NCI-H1436 treated with DMSO at 0.1 percent for 48 hours (cell line): Measurements from ENCODE around the gene UEVLD.

Experiments
- DNase-seq: peaks from one replicate; lab custom pipeline; 2025; lab: John Stamatoyannopoulos, UW

The UEVLD gene

GRCh38 chr11:18581825-18582224 lies 6.7 kb downstream of the UEVLD start:
- no peak for DNase-seq

GRCh38 chr11:18580113-18580766 lies 8.3 kb downstream of the UEVLD start:
- no peak for DNase-seq

DNA sequence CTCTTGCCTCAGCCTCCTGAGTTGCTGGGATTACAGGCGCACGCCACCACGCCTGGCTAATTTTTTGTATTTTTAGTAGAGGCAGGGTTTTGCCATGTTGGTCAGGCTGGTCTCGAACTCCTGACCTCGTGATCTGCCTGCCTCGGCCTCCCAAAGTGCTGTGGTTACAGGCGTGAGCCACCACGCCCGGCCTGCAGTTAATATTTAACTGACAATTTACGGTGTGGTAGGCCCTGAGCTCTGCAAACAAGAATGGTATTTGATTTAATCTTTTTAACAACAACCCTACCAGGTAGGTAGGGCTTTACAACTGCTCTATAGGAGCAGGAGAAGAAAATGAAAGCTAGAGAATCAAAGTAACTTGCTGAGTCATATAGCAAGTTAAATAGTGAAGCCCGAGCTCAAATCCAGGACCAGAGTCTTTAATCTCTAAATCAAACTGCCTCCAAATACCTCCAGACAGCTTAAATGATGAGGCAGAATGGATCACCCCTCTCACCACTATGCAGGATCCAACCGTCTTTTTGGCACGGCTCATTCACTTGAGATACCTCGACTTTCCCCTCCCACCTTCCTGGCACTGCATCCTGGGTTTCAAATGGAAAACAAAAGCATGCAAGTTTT lies 9.4 kb downstream of the UEVLD start:
- no peak for DNase-seq

- DNase-seq = no peak
Measured at GRCh38 chr11:18575361-18575760, 13.2 kb downstream of the UEVLD start.

GRCh38 chr11:18567081-18567480 lies 21.5 kb downstream of the UEVLD start:
- DNase-seq = no peak

DNA sequence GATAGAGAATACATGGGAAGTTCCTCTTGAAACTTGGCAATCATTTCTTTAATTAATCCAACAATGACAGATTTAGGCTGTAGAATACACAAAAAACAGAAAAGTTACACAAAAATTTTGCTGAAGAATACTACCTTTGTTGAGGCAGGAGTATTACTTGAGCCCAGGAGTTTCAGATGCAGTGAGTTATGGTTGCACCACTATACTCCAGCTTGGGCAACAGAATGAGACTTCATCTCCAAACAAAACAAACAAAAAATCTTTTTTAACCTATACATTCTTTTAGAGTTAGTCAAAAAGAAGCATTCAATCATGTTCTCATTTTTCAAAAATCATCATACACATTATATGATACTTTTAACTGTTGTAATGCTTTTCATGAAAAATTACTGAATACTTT lies 22.1 kb downstream of the UEVLD start:
- DNase-seq = no peak

- DNase-seq = no peak
Measured at GRCh38 chr11:18564149-18564548, 24.4 kb downstream of the UEVLD start.

DNA sequence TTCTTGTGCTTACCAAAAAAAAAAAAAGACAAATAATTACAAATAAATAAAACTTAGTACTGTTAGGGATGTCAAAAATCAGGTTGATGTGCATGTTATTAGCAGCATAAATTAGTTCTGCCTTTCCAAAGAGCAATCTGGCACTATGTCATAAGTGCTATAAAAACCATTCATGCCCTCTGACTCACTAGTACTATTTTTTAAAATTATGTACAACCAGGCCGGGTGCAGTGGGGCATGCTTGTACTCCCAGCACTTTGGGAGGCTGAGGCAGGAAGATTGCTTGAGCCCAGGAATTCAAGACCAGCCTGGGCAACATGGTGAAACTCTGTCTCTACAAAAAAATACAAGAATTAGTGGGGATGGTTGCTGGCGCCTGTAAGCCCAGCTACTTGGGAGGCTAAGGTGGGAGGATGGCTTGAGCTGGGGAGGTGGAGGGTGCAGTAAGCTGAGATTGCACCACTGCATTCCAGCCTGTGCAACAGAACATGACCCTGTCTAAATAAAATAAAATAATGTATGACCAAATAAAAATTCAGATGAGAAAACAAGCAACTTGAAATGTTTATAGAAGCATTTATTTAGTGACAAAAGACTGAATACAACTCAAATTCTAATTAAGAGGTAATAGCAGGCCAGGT lies 25.3 kb downstream of the UEVLD start:
- DNase-seq = no peak

DNA sequence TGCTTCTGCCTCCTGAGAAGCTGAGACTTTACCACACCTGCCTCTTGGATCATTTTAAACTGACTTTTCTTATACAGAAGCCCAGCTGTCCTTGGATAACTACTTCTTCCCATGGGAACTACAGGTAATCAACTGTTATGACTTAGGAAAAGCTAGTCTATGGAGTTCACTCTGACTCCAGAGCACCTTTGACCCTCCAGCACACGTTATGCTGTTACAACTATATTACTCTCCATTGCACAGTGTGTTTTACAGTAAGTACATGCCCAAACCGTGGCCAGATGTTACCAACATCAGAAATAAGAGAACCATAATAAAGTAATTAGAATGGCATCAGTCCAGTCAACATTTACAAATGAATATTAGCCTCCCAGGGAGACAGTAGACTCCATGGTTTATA lies 40.5 kb downstream of the UEVLD start:
- no peak for DNase-seq

- peak; percentile 1 for DNase-seq
Measured at GRCh38 chr11:18540207-18541009, 48.1 kb downstream of the UEVLD start.

GRCh38 chr11:18536209-18536608 lies 52.3 kb downstream of the UEVLD start:
- DNase-seq = no peak

- no peak for DNase-seq
Measured at GRCh38 chr11:18534245-18534644, 54.3 kb downstream of the UEVLD start.

GRCh38 chr11:18533365-18533764 lies 55.2 kb downstream of the UEVLD start:
- DNase-seq = no peak

DNA sequence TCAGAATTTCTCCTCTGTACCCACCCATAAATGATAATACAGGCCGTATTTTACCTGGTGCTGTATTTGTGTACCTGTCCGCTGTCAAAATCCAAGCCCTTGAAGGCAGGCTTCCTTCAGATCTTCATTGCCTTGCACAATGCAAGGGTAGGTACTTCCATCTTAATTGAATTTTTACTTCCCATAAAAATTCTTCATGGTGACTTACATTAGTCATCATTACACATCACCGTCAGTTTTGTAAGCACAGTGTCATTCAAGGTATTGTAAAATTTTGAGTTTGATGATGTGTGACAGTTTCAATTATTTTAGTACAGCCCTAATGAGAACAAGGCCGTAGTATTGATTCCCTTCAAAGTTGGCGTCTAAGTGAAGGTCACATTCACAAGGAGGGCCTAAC lies 61.0 kb downstream of the UEVLD start:
- DNase-seq = no peak

DNA sequence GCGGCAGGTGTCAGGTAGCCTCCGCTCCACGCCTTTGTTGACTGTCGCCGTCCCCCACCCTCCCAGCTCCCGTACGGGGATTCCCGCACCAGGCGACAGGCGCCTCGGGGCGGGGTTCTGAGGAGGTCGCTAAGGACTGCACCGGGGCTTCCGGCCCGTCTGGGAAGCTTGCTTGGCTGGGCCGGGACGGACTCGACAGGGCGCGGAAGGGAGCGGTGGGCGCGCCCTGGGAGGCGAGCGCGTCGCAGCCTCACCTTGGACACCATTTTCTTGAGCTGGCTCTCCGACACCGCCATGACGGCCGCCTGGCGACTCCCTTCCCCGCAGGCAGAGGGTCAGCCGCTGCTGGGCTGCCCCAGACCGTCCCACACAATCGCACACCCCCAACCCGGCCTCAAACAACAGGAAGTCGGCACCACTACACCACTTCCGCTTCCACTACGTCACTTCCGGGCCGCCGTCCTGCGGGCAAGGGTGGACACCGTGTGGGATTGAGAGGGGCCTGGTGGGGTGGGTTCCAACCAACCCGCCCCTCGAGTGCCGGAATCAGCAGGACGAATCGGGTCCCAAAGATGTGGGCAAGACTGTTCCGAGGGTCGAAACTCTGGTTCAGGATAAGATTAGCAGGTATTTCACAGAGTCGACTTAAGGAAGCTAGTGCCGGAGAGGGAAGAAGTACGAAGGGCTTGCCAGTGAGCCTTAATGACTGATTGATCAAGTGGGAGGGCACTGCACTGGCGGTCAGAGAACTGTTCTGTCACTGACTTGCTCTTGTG lies 61.8 kb downstream of the UEVLD start, which contains the start of gene TSG101:
TSS of gene TSG101 (minus strand) at position 422 of the 776 bp plus-strand sequence. CDS start at position 296, 126 bp downstream.
- peak; percentile 11 for DNase-seq

DNA sequence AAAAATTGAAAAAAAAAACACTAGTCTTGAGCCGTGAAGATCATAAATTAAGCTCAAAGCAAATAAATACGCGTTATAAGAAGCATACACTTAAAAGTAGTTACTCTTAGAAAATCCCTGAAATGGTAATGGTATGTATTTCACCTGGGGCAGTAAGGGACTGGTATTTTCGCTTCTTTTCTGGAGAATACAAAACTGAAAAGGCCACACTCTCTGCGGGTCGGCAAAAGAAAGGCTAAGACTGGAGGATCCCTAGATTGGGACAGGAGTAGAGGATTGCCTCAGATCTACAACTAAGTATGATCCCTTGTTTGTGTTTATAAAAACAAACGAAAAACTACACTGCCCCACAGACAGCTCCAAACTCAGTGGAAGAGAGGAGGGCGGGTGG lies 62.4 kb downstream of the UEVLD start:
- DNase-seq = no peak

DNA sequence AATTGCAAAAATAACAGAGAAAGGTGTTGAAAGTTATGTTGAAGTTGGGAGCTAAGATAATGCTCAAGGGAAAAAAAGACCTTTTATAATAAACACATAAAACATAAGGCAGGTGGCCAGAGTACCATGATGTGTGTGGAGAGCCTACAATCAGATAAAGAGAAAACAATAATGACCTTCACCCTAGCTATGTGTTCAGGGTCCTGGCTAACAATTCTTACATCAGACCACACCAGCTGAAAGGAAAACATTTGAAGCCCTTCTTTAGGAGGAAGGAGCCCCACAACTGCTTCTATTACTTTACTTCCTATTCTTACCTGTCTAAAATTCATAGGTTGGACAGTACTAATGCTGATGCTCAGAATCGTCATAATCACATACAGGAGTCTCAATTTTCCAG lies 64.3 kb downstream of the UEVLD start:
- no peak for DNase-seq

- no peak for DNase-seq
Measured at GRCh38 chr11:18523084-18523483, 65.5 kb downstream of the UEVLD start.

DNA sequence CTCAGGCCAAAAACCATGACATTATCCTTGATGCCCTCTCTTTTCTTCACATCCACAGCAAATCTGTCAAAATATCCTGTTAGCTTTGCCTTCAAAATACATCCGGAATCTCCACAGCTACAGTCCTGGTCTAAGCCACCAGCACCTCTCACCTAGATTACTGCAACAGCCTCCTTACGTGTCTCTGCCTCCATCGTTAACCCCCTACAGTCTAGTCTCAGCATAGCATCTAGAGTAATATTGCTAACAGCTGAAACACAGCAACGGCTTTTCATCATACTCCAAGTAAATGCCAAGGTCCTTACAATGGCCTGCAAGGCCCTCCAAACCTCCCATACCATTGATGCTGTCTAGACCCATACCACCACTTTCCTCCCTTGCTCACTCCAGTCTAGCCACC lies 66.1 kb downstream of the UEVLD start:
- no peak for DNase-seq

- DNase-seq = no peak
Measured at GRCh38 chr11:18521122-18521521, 67.4 kb downstream of the UEVLD start.

DNA sequence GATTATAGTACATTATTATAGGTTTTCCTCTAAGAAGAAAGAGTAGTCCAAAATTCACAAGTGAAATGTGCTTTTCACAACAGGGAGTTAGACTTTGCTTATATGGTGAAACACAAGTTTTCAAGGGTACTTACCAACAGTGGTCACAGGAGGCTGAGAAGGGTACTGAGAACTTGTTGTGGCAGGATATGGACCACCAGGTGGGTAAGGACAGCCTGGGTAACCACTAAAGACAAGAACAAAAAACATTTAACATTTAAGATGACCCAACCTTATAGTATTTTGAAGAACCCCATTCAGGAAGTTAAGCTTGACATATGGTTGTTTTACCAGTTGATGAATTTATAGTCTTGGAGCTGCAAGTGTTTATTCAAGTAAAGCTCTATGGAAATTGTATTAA lies 86.2 kb downstream of the UEVLD start:
- DNase-seq = no peak

DNA sequence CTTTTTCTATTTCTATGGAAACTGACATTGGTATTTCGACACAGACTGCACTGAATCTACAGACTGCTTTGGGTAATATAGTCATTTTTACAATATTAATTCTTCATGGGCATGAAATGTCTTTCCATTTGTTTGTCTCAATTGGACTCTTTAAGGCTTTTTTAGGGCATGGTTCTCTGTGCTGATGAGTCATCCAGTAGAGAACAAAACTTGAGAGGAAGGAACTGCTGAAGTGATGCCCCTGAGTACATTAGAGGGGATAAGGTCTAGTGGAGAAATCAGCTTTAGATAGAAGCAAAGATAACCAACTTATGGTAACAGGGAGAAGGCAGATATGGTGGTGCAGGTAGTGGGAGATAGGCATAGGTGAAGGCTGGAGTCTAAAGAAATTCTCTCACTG lies 86.9 kb downstream of the UEVLD start:
- DNase-seq = no peak
